Breast epithelium (tissue), 3 donors: ENCODE data around the gene PROK1.

ENCODE experiments used
- POLR2A ChIP-seq: fragments of 450-650 bp; IDR thresholded peaks from one replicate; pipeline ENCODE4 v1.6.1; 2016; ENCODE audit warnings: antibody characterized with exemption, mild to moderate bottlenecking, moderate library complexity
- POLR2AphosphoS5 ChIP-seq, 3 donors: sonication (generic); formaldehyde crosslinking; IDR thresholded peaks; one replicate each; pipeline ENCODE4 v1.6.1; 2017; ENCODE audit warnings: antibody characterized with exemption in 3 of 3
- TF ChIP-seq, protein P1 (sequence below), 3 donors: fragments of 450-650 bp; IDR thresholded peaks; one replicate each; pipeline ENCODE4 v1.5.1; 2016 to 2017; ENCODE audit warnings: antibody characterized with exemption in 3 of 3, mild to moderate bottlenecking in 3 of 3, moderate library complexity in 3 of 3

DNA sequence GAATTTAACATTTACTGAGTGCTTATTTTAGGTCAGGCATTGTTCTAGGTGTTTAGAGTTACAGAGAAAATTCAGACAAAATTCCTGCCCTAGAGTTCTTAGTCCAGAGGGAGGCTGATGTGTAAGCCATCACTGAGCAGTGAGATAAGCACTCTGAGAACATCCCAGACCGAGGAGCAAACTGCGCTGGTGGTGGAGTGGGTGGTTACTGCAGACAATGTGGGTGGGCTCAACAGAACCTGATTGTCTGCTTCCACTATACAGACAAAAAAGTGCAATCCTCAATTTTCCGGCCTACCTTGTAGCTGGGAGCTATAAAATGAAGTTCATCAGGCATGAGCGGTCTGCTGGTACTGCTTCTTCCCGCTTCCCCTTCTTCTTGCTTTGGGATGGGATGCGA lies 23.5 kb downstream of the PROK1 start:
- TF ChIP-seq, protein P1, sequence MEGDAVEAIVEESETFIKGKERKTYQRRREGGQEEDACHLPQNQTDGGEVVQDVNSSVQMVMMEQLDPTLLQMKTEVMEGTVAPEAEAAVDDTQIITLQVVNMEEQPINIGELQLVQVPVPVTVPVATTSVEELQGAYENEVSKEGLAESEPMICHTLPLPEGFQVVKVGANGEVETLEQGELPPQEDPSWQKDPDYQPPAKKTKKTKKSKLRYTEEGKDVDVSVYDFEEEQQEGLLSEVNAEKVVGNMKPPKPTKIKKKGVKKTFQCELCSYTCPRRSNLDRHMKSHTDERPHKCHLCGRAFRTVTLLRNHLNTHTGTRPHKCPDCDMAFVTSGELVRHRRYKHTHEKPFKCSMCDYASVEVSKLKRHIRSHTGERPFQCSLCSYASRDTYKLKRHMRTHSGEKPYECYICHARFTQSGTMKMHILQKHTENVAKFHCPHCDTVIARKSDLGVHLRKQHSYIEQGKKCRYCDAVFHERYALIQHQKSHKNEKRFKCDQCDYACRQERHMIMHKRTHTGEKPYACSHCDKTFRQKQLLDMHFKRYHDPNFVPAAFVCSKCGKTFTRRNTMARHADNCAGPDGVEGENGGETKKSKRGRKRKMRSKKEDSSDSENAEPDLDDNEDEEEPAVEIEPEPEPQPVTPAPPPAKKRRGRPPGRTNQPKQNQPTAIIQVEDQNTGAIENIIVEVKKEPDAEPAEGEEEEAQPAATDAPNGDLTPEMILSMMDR (IDR thresholded peaks at IDR 0.05) = no peak
- TF ChIP-seq POLR2AphosphoS5 (IDR thresholded peaks at IDR 0.05) (no peak), POLR2A (no peak)
